ENCODE results near the gene ADAM22. TPM values are rescaled to one million over a fixed set of nuclear protein-coding genes. Genes with fewer than 3 reads are reported as not detected.

ADAM22 gene
- total RNA-seq, 1 donor = 1.3 TPM

DNA sequence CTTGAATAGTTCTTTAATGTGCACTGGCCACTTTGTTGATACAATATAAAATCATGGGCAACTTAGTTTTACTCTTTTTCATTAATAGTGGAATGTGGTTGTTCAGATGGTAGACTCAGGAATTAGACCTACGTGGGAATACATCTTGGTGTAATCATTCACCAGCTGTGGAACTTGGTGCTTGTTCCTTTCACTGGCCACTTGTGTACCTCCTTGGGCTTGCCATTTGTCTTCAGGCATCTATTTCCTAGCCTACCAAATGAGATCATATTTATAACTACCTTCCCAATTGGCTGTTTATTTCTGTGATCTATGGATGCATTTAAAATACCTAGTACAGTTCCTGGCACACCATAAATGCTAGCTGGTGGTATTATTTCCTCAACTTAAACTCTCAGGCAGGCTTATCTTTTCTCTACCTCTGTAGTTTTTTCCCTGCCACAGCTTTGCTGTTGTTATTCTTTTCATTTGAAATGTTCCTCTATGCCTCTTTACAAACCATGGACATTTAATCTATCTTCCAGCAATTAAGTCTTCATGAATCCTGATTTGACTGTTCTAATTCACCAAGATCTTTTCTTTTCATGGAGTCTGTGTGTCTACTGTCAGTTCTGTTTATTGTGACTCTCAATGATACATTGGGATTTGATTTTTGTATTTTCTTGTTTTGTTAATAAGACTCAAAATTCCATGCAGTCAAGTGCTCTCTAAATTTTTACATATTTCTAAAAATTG lies 113.0 kb downstream of the ADAM22 start:
- no peak overlapping the region for H3K4me3 ChIP-seq (ENCODE audit: low read depth, low read length)
- TF ChIP-seq, protein P1, sequence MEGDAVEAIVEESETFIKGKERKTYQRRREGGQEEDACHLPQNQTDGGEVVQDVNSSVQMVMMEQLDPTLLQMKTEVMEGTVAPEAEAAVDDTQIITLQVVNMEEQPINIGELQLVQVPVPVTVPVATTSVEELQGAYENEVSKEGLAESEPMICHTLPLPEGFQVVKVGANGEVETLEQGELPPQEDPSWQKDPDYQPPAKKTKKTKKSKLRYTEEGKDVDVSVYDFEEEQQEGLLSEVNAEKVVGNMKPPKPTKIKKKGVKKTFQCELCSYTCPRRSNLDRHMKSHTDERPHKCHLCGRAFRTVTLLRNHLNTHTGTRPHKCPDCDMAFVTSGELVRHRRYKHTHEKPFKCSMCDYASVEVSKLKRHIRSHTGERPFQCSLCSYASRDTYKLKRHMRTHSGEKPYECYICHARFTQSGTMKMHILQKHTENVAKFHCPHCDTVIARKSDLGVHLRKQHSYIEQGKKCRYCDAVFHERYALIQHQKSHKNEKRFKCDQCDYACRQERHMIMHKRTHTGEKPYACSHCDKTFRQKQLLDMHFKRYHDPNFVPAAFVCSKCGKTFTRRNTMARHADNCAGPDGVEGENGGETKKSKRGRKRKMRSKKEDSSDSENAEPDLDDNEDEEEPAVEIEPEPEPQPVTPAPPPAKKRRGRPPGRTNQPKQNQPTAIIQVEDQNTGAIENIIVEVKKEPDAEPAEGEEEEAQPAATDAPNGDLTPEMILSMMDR (IDR thresholded peaks at IDR 0.05; ENCODE audit: insufficient read depth, low read depth, low read length) = no peak
- DNase-seq (ENCODE audit: low read depth) = no peak

DNA sequence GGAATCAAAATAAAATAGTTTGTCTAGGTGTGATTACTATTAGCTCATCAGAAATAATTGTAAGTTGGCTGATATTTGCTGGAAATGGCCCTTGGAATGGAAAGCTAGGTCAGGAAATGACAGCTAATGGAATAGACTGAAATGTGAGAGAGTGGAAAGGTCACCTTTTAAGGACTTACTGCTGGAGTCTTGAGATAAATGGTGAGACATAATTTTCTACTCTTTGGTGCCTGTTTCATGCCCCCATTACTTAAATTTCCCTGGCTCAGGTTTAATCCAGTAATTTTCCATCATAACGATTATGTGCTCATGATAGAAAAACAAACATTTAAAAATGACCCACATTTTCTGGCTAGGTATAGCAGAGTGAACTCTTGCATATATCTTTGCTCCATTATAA lies 123.6 kb downstream of the ADAM22 start:
- no peak for DNase-seq (ENCODE audit: low read depth)
- H3K4me3 ChIP-seq (ENCODE audit: low read depth, low read length) = no peak overlapping the region
- TF ChIP-seq, protein P1 (IDR thresholded peaks at IDR 0.05; ENCODE audit: insufficient read depth, low read depth, low read length) = no peak

DNA sequence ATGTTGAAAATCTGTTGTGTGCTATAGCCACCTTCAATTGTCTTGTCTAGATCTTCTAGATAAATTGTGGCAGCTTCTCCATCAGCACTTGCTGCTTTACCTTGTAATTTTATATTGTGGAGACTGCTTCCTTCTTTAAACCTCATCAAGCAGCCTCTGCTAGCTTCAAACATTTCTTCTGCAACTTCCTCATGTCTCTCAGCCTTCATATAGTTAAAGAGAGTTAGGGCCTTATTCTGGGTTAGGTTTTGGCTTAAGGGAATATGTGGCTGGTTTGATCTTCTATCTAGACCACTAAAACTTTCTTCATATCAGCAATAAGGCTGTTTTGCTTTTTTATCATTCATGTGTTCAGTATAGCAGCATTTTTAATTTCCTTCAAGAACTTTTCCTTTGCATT lies 128.2 kb downstream of the ADAM22 start:
- no peak for DNase-seq (ENCODE audit: low read depth)
- TF ChIP-seq, protein P1 (IDR thresholded peaks at IDR 0.05; ENCODE audit: insufficient read depth, low read depth, low read length) = no peak
- no peak overlapping the region for H3K4me3 ChIP-seq (ENCODE audit: low read depth, low read length)

DNA sequence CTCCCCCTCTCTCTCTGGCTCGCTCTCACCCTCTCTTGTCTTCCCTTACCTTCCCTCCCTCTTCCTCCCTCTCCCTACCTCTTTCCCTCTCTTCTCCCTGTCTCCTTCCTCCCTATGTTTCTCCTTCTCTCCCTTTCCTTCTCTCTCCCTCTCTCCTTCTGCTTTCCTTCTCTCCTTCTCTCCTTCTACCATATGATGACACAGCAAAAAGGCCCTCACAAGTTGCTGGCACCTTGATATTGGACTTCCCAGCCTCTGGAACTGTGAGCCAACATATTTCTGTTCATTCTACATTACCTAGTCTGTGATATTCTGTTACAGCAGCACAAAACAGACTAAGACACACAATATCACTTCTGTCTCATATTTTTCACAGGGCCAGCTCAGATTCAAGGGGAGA lies 135.0 kb downstream of the ADAM22 start:
- H3K4me3 ChIP-seq (ENCODE audit: low read depth, low read length) = no peak overlapping the region
- TF ChIP-seq, protein P1 (IDR thresholded peaks at IDR 0.05; ENCODE audit: insufficient read depth, low read depth, low read length) = no peak
- no peak for DNase-seq (ENCODE audit: low read depth)

DNA sequence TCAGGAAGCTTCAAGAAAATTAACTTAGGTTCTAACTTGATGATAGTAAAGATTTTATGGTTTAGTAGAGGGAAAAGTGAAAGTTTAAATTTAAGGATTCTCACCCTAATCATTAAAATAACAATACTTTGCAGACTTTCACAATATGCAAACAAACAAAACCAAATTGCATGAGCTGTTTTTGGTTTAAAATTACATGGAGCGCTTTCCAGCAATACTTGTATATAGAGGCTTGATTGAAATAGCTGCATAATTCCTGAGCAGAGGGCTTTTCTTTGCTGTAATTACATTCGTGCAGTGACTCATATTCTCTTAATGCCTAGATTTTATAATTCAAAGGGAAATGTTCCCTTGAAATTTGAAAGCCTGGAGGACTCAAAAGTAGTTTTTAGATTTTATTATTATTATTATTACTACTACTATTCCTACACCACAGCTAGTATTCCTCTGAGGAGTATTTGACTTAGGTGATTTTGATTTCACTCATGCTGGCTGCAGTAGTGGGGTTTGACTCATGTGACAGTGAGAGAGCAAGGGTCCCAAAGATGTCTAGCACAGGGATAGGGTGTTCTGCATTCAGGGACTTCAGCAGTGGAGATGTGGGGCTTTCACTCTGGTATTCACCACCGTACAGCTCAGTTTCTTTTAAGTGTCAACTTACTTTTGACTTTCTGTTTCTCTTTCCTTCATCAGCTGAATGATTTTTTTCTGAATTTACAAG lies 138.1 kb downstream of the ADAM22 start:
- TF ChIP-seq, protein P1 (IDR thresholded peaks at IDR 0.05; ENCODE audit: insufficient read depth, low read depth, low read length) = no peak
- no peak for DNase-seq (ENCODE audit: low read depth)
- no peak overlapping the region for H3K4me3 ChIP-seq (ENCODE audit: low read depth, low read length)

DNA sequence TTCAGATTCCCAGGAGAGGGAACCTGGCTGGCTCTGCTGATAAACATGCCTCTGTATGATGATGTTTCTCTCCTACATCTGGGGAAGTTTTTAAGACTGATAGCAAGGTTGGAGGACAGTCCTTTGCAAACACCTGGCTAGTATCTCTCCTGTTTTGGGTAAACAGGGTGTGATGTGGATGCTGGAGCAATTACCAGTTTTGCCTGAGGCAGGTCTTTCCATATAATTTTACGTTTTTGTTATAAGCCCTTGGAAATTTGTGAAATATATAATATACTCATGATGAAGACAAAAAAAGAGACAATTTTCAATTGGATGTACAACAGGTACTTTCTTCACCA lies 138.6 kb downstream of the ADAM22 start:
- TF ChIP-seq, protein P1 (IDR thresholded peaks at IDR 0.05; ENCODE audit: insufficient read depth, low read depth, low read length) = no peak
- DNase-seq (ENCODE audit: low read depth) = no peak
- H3K4me3 ChIP-seq (ENCODE audit: low read depth, low read length) = no peak overlapping the region
